ENCODE measurements around the gene BCL6B.

BCL6B gene

GRCh38 chr17:7011415-7011814, 11.4 kb upstream of the BCL6B start:
- ATAC-seq: no peak

- ATAC-seq: no peak
Measured at GRCh38 chr17:7011942-7012254, 11.0 kb upstream of the BCL6B start.

GRCh38 chr17:7014261-7014994, 8.4 kb upstream of the BCL6B start:
- peak; percentile 88 to 91 for ATAC-seq

DNA sequence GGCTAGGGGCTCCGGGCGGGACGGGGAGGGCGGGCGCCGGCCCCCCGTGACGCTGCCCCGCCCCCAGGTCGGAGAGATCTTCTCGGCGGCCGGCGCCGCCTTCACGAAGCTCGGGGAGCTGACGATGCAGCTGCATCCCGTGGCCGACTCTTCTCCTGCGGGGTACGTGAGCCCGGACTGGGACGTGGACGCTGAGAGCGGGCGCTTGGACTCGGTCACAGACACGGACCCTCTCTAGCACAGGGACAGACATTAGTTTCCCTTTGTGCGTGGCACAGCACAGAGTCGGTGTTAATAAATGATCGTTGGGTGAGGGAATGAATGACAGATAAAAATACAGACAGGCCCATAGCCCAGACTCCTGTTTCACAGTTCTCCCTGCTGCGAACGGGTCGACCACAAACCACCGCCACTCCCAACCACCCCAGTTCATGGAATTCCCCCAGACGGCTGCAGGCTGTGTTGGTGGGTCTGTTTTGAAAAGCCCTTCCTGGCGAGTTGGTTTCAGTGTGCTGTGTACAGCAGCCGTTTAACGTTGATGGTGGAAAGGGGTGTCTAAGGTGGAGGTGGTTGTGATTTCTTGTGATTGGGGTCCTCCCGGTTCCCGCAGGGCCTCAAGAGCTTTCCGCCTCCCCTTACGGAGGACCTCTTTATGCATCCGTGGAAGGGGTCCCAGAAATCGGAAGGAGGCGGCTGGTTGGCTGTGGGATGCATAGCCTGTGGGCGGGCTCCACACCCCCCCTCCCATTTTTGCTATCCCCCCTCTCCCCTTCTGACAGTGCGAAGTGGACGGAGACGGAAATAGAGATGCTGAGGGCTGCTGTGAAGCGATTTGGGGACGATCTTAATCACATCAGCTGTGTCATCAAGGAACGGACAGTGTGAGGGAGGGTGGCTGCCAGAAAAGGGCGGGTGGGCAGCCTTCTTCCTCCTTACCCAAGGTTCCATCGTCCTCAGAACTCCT, 7.6 kb upstream of the BCL6B start:
- ATAC-seq: peak; percentile 11 to 16

- ATAC-seq: no peak
Measured at GRCh38 chr17:7016418-7016817, 6.4 kb upstream of the BCL6B start.

GRCh38 chr17:7016886-7017826, 5.7 kb upstream of the BCL6B start:
- no peak for ATAC-seq

GRCh38 chr17:7017827-7018200, 5.0 kb upstream of the BCL6B start:
- ATAC-seq: no peak

- no peak for ATAC-seq
Measured at GRCh38 chr17:7018331-7018964, 4.4 kb upstream of the BCL6B start.

DNA sequence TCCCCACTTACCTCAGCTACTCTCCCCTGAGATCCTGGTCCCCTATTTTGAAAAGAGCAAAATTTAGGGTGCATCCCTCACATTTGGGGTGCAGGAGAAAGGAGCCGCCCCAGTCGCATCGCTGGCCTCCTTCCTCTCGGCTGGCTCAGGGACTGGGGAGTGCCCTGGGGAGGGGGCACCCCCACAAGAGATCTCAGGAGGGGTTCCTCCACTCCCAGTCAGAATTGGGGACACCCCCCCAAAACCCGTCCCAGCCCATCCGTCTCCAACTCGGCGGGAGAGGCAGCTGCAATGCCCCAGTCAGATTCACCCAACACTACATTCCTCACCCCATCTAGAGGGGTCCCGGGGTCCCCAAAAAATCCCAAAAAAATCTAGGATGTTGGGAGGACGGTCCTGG, 3.5 kb upstream of the BCL6B start:
- ATAC-seq: no peak

DNA sequence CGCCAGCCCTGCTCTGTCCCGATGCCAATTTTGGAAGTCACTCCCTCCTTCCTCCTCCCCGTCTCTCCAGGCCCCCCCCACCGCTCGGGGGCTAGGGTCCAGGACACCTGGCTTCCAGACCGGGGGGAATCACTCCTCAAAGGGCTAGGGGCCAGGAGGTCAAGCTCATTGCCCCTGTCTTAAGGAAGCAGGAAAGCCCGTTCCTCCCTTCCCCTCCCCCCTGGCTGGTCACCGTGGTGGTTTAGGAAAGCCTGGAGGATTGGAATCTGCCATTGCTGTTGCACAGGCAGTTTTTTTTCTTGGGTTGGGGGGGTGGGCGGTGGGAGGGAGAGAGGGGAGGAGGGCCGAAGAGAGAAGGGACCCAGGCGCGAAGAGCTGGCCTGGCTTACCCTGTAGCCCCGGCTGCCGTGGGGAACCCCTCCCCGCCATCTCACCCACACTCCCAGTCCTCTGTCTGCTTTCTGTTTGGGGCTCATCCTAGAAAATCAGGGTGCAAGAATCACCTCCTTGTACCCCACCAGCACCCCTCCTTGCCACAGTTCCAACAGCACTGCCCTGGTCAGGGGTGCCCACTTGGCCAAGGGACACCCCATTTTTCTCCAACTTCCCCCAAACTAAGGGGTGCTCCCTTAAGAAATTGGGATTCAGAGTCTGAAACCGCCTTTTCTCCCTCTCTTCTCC, 2.9 kb upstream of the BCL6B start:
- no peak for ATAC-seq

- ATAC-seq: no peak
Measured at GRCh38 chr17:7020894-7021664, 1.8 kb upstream of the BCL6B start.

- ATAC-seq: peak; percentile 77 to 85
Measured at GRCh38 chr17:7021993-7022778, 664 bp upstream of the BCL6B start.

DNA sequence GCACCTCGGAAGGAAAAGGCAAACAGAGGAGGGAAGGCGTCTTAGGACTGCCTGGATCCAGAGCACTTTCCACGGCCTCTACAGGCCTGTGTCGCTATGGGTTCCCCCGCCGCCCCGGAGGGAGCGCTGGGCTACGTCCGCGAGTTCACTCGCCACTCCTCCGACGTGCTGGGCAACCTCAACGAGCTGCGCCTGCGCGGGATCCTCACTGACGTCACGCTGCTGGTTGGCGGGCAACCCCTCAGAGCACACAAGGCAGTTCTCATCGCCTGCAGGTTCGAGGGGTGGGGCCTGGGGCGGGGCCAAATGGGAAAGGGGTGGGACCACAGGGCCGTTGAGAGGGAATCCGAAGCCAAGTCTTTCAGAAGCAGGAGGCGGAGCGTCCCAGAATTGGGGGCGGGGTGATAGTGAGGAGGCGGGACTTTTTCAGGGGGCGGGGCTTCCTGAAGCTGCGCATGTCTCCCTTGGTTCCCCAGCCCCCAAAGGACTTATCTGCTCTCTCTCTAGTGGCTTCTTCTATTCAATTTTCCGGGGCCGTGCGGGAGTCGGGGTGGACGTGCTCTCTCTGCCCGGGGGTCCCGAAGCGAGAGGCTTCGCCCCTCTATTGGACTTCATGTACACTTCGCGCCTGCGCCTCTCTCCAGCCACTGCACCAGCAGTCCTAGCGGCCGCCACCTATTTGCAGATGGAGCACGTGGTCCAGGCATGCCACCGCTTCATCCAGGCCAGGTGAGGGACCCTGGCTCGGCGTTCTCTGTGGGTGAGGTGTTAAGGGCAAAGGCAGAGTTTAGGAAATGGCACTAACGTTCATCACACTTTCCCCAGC, 939 bp downstream of the BCL6B start:
- peak; percentile 74 to 75 for ATAC-seq

- ATAC-seq: no peak
Measured at GRCh38 chr17:7024402-7024785, 1.5 kb downstream of the BCL6B start.

- ATAC-seq: no peak
Measured at GRCh38 chr17:7025245-7025644, 2.4 kb downstream of the BCL6B start.

GRCh38 chr17:7026471-7027115, 3.7 kb downstream of the BCL6B start:
- ATAC-seq: no peak

- ATAC-seq: no peak
Measured at GRCh38 chr17:7027335-7027734, 4.5 kb downstream of the BCL6B start.

DNA sequence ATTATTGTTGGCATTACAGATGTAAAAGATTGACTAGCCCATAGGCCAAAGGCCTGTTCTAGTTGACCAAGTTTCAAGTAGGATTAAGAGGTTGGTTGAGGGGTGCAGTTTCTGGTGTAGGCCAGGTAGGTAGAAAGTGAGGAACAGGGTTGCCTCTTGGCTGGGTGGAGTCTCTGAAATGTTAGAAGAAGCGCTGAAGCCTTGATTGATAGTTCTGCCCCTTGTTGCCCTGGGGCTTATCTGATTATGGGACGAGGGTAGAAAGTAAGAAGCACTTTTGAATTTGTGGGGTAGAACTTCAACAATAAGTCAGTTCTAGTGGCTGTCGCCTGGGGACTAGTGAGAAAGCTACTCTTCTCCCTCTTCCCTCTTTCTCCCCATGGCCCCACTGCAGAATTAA, 6.2 kb downstream of the BCL6B start:
- no peak for ATAC-seq

DNA sequence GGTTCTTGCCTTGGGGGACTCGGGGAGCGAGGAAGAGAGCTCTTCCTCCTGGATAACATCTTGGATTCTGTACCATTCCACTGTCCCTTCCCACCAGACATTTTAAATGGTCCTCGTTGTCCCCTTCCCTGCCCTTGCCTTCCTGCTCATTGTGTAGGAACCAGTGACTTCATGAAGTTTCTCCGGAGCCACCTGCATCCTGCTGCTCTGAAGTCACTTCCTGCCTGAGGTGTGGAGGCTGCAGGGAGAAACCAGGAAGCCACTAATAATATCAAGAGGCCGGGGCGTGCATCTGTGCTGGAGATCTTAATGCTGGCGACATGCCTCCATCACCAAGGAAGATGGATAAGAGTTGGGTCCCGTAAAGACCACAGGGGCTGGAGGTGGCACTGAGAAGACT, 6.8 kb downstream of the BCL6B start:
- peak; percentile 81 to 84 for ATAC-seq
